Endometrium (tissue), 2 donors: ENCODE data around the gene CRACR2B.

Source experiments
- FAIRE-seq: peaks from 2 replicates; lab custom pipeline; 2012; peaks lifted over from hg19 to GRCh38; lab: Jason Lieb, UNC
- donor health status: control.
- donor health status: control.

The CRACR2B gene

GRCh38 chr11:827897-828192 lies at the start of gene CRACR2B:
Gene CRACR2B (plus strand): TSS chr11:827919. CDS start chr11:828608, 689 bp downstream.
- no peak for FAIRE-seq

GRCh38 chr11:778976-779954 lies 48.5 kb upstream of the CRACR2B start:
- FAIRE-seq: no peak

GRCh38 chr11:779955-780532 lies 47.7 kb upstream of the CRACR2B start:
- no peak for FAIRE-seq

GRCh38 chr11:782264-783174 lies 45.2 kb upstream of the CRACR2B start:
- FAIRE-seq: no peak

GRCh38 chr11:783581-784015 lies 44.1 kb upstream of the CRACR2B start:
- no peak for FAIRE-seq

- no peak for FAIRE-seq
Observed at GRCh38 chr11:786235-787083, 41.3 kb upstream of the CRACR2B start.

- FAIRE-seq: no peak
Observed at GRCh38 chr11:787084-787675, 40.5 kb upstream of the CRACR2B start.

- no peak for FAIRE-seq
Observed at GRCh38 chr11:788009-788640, 39.6 kb upstream of the CRACR2B start.

GRCh38 chr11:788953-789940 lies 38.5 kb upstream of the CRACR2B start:
- no peak for FAIRE-seq

GRCh38 chr11:789943-790342 lies 37.8 kb upstream of the CRACR2B start, which contains the start of gene CEND1:
Gene CEND1 (minus strand): TSS chr11:790090. CDS start chr11:788576, 1,514 bp downstream.
- FAIRE-seq: no peak

GRCh38 chr11:790721-791564 lies 36.8 kb upstream of the CRACR2B start:
- FAIRE-seq: no peak

GRCh38 chr11:791658-792534 lies 35.8 kb upstream of the CRACR2B start:
- no peak for FAIRE-seq

GRCh38 chr11:792535-792821 lies 35.2 kb upstream of the CRACR2B start:
- no peak for FAIRE-seq

- no peak for FAIRE-seq
Observed at GRCh38 chr11:792873-793272, 34.8 kb upstream of the CRACR2B start.

GRCh38 chr11:793556-793955 lies 34.2 kb upstream of the CRACR2B start:
- no peak for FAIRE-seq

GRCh38 chr11:794013-794765 lies 33.5 kb upstream of the CRACR2B start:
- no peak for FAIRE-seq
